Mesothelial cell of epicardium (in vitro differentiated cells): ENCODE results near the gene RNPS1. TPM values are rescaled to one million over a fixed set of nuclear protein-coding genes. Genes with fewer than 3 reads are reported as not detected.

Source experiments
- DNase-seq, 2 experiments: peaks; one replicate each; pipeline ENCODE4 v3.0.0; 2021; ENCODE audit warnings: low spot score in 2 of 2; ENCODE audit not compliant: unreplicated experiment in 2 of 2
- H3K27ac Mint-ChIP-seq: 2 replicates; pipeline ENCODE4 v1.8.0; 2021; ENCODE audit warnings: mixed read lengths
- H3K27me3 Mint-ChIP-seq: 2 replicates; pipeline ENCODE4 v1.8.0; 2021; ENCODE audit warnings: low read depth, mixed read lengths
- H3K36me3 Mint-ChIP-seq: 2 replicates; pipeline ENCODE4 v1.8.0; 2021; ENCODE audit warnings: mixed read lengths
- H3K4me1 Mint-ChIP-seq: 2 replicates; pipeline ENCODE4 v1.8.0; 2021; ENCODE audit warnings: mixed read lengths
- H3K4me3 Mint-ChIP-seq: 2 replicates; pipeline ENCODE4 v1.8.0; 2021; ENCODE audit warnings: mild to moderate bottlenecking, moderate library complexity, mixed read lengths
- H3K9me3 Mint-ChIP-seq: 2 replicates; pipeline ENCODE4 v1.8.0; 2021; ENCODE audit warnings: mixed read lengths
- CTCF ChIP-seq: fragments of 200-600 bp; sonication (generic); IDR thresholded peaks from one replicate; pipeline ENCODE4 v1.5.0; 2021; ENCODE audit warnings: antibody characterized with exemption; ENCODE audit not compliant: unreplicated experiment
- total RNA-seq: library from RNA; stranded (reverse); gene quantifications from 3 replicates; pipeline ENCODE4 v1.2.1, GENCODE V29; 2021

Gene RNPS1
- total RNA-seq, 1 donor from 2014 or later, result 229 TPM

DNA sequence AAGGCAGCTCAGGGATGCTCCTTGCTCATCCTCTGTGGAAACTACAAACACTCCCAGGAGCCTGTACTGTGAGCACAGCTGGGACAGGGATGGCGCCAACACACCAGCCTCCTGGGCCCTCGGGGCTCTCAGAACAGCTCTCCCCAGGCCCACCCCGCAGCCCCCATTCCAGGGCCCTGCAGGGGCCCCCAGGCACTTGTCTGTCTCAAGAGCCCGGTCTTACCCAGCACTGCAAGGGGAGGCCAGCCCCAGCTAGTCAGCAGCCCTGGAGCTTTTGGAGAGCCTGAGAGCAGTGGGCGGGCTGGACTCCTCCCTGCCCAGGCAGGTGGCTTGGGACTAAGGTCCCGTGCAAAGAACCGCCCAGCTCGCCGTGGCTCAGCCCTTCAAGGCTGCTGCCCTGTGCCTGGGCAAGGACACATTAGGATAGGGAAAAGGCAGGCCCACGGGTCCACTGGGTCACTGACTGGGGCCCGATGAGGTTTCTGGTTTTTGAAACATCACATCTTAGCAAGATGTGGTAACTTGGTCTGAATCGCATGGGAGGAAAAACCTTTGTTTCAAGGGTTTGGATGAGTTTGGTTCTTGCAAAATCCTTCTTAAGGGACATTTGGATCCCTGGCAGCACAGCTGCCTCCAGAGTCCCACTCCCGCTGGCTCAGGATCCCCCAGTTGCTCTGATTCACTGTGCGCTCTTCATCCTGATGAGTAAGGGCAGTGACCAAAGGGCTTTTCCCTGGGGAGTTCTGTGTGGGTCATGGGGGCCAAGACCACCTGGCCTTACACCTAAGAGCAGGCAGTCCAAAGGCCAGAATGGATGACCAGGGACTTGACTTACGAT lies 28.9 kb downstream of the RNPS1 start:
- Mint-ChIP-seq H3K36me3 (peaks cover 18% of the 10 kb centered on the region), H3K27me3 (peaks cover 44% of the 10 kb centered on the region), H3K9me3 (no peaks in the 10 kb centered on the region), H3K4me3 (no peak overlapping the region), H3K4me1 (peaks cover 2% of the 10 kb centered on the region), H3K27ac (no peak overlapping the region)
- TF ChIP-seq CTCF, result no peak
- DNase-seq, result no peak

- DNase-seq, result no peak
- Mint-ChIP-seq H3K9me3 (no peaks in the 10 kb centered on the region), H3K4me3 (no peak overlapping the region), H3K27ac (no peak overlapping the region), H3K4me1 (peaks cover 2% of the 10 kb centered on the region), H3K27me3 (peaks cover 44% of the 10 kb centered on the region), H3K36me3 (peaks cover 16% of the 10 kb centered on the region)
- TF ChIP-seq CTCF, result no peak
These were observed 29.6 kb downstream of the RNPS1 start for GRCh38 chr16:2238150-2238837.

DNA sequence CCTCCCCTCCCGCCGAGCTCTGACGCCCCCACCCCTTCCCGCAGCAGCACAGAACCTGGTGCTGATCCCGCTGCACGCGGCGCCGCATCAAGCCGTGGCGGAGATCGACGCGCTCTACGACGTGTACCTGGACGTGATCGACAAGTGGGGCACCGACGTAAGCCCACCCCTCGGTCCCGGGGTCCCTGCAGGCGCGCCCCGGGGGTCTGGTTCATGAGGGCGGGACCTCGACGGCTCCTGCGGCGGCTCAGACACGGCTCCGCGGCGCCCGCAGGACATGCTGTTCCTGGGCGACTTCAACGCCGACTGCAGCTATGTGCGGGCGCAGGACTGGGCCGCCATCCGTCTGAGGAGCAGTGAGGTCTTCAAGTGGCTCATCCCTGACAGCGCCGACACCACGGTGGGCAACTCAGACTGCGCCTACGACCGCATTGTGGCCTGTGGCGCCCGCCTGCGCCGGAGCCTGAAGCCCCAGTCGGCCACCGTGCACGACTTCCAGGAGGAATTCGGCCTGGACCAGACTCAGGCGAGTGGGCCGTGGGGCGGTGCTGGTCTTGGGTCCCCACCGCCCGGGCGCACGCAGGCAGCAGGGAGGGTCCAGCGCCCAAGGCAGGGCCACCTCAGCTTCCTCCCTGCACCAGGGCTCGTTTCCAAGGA lies 30.3 kb downstream of the RNPS1 start:
- Mint-ChIP-seq H3K9me3 (no peaks in the 10 kb centered on the region), H3K4me3 (peak overlapping the region; percentile 46), H3K36me3 (peaks cover 16% of the 10 kb centered on the region)

GRCh38 chr16:2237102-2237482 lies 30.8 kb downstream of the RNPS1 start:
- H3K4me3 Mint-ChIP-seq, result peak overlapping the region; percentile 41
- H3K27ac Mint-ChIP-seq, result no peak overlapping the region
- peaks cover 12% of the 10 kb centered on the region for H3K36me3 Mint-ChIP-seq
- H3K4me1 Mint-ChIP-seq, result peaks cover 2% of the 10 kb centered on the region
- no peaks in the 10 kb centered on the region for H3K9me3 Mint-ChIP-seq
- TF ChIP-seq CTCF, result no peak
- peaks cover 44% of the 10 kb centered on the region for H3K27me3 Mint-ChIP-seq
- DNase-seq, result no peak

More for the DNA sequence above, 30.3 kb downstream of the RNPS1 start:
- TF ChIP-seq CTCF, result no peak
- peaks cover 44% of the 10 kb centered on the region for H3K27me3 Mint-ChIP-seq
- no peak overlapping the region for H3K27ac Mint-ChIP-seq
- no peak for DNase-seq
- H3K4me1 Mint-ChIP-seq, result peaks cover 2% of the 10 kb centered on the region

- Mint-ChIP-seq H3K36me3 (peaks cover 12% of the 10 kb centered on the region), H3K4me1 (peaks cover 2% of the 10 kb centered on the region), H3K27ac (no peak within 1 kb of the TSS), H3K27me3 (peaks cover 44% of the 10 kb centered on the region), H3K4me3 (peak within 1 kb of the TSS; percentile 41), H3K9me3 (no peaks in the 10 kb centered on the region)
- no peak for DNase-seq
- TF ChIP-seq CTCF, result no peak
These were observed 31.4 kb downstream of the RNPS1 start, which contains the start of gene DNASE1L2 for GRCh38 chr16:2236337-2237101. Gene DNASE1L2, plus strand, starts transcription at chr16:2236444. Its CDS starts 373 bp downstream, at chr16:2236817.
